ENCODE results near the gene STRBP.

DNA sequence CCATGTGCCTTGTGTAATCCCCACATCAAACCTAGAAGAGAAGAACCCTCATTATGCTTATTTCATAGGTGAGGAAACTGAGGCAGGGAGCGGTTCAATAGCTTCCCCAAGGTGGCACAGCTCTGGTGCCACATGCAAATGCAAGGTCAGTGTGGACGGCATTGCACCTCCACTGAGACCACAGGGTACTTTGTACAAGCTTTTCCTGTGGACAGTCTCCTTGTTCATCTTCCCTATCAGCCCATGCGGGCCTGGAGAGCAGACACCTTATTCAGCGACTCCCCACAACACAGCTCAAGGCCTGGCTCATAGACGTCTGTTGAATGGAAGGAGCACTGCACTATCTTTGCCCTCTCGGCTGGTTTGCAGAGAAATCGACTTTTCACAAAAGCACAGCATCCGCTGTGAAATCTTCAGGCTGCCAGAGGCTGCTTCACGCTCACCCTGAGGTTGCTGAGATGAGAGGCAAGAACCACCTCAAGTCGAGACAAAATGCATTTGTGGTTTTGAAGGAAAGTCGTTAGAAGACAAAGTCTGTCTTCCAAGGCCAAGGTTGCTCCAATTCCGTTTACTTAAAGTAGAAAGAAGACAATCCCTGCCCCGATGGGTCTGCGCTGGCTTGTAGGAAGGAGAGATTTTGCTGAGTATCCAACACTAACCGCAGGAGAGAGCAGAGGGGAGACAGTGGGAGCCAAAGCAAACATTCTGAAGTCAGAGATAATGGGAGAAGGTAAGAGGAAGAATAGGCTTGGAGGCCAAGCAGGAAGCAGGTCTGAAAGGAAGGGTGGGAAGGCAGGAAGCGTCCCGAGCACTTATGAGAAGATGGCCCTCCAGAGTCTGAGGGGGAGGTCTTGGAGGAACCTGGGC is 34.2 kb upstream of the STRBP start:
- no peak for TF ChIP-seq POLR2A (IDR thresholded peaks at IDR 0.05)
- TF ChIP-seq, protein P1, sequence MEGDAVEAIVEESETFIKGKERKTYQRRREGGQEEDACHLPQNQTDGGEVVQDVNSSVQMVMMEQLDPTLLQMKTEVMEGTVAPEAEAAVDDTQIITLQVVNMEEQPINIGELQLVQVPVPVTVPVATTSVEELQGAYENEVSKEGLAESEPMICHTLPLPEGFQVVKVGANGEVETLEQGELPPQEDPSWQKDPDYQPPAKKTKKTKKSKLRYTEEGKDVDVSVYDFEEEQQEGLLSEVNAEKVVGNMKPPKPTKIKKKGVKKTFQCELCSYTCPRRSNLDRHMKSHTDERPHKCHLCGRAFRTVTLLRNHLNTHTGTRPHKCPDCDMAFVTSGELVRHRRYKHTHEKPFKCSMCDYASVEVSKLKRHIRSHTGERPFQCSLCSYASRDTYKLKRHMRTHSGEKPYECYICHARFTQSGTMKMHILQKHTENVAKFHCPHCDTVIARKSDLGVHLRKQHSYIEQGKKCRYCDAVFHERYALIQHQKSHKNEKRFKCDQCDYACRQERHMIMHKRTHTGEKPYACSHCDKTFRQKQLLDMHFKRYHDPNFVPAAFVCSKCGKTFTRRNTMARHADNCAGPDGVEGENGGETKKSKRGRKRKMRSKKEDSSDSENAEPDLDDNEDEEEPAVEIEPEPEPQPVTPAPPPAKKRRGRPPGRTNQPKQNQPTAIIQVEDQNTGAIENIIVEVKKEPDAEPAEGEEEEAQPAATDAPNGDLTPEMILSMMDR (IDR thresholded peaks at IDR 0.05), result no peak

All from testis (tissue), 2 donors.